GM06990 (cell line): ENCODE results near the gene DNASE1.

Source experiments
- DNase-seq: peaks from one replicate; pipeline ENCODE4 v3.0.0-alpha.2; 2011; ENCODE audit not compliant: insufficient read length; ENCODE audit errors: extremely low read depth
- H3K27me3 ChIP-seq: replicated peaks from 2 replicates; pipeline ENCODE4 v1.6.0; 2011; ENCODE audit warnings: low read length; ENCODE audit not compliant: control insufficient read depth, insufficient read depth
- H3K36me3 ChIP-seq: 2 replicates; pipeline ENCODE4 v1.5.1; 2011; ENCODE audit warnings: low read length; ENCODE audit not compliant: control insufficient read depth, insufficient read depth
- H3K4me3 ChIP-seq: replicated peaks from 2 replicates; pipeline ENCODE4 v1.5.1; 2011; ENCODE audit warnings: low read depth, mild to moderate bottlenecking, control low read depth, low read length
- TF ChIP-seq, protein P1 (sequence below): IDR thresholded peaks from 2 replicates; pipeline ENCODE4 v1.5.1; 2011; ENCODE audit warnings: low read length, control low read depth, mild to moderate bottlenecking, inconsistent platforms; ENCODE audit not compliant: insufficient read depth, poor library complexity, severe bottlenecking

Gene DNASE1

DNA sequence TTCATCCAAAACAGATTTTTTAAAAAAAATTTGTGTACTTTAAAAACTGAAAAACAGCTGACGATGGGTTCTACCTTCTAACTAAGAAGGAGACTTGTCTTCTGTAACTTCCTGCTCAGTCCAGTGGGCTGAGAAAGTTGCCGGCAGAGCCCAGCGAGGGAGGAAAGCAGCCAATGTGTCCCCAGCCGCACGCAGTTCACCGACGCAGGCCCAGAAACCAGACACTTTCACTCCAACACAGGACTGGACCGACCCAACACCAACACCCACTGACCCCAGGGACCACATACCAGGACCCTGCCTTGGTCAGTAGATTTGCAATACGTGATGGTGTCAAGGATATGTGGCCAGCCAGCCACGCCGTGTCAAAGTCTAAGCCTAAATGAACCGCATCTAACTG, 37.3 kb downstream of the DNASE1 start:
- no peak overlapping the region for H3K4me3 ChIP-seq
- no peak for DNase-seq
- TF ChIP-seq, protein P1, sequence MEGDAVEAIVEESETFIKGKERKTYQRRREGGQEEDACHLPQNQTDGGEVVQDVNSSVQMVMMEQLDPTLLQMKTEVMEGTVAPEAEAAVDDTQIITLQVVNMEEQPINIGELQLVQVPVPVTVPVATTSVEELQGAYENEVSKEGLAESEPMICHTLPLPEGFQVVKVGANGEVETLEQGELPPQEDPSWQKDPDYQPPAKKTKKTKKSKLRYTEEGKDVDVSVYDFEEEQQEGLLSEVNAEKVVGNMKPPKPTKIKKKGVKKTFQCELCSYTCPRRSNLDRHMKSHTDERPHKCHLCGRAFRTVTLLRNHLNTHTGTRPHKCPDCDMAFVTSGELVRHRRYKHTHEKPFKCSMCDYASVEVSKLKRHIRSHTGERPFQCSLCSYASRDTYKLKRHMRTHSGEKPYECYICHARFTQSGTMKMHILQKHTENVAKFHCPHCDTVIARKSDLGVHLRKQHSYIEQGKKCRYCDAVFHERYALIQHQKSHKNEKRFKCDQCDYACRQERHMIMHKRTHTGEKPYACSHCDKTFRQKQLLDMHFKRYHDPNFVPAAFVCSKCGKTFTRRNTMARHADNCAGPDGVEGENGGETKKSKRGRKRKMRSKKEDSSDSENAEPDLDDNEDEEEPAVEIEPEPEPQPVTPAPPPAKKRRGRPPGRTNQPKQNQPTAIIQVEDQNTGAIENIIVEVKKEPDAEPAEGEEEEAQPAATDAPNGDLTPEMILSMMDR: no peak
- H3K36me3 ChIP-seq: peaks cover 6% of the 10 kb centered on the region
- H3K27me3 ChIP-seq: no peaks in the 10 kb centered on the region

DNA sequence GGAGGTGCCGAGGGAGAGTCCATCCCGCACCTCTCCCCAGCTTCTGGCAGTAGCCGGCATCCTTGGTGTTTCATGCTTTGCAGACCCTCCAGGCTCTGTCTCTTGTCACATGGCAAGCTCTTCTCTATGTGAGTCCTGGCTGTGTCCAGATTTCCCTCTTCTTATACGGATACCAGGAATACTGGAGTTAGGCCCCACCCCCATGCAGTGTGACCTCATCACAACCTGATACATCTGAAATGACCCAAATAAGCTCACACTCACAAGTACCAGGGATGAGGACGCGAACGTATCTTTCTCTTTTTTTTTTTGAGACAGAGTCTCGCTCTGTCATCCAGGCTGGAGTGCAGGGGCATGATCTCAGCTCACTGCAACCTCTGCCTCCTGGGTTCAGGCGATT, 39.6 kb downstream of the DNASE1 start:
- peaks cover 1% of the 10 kb centered on the region for H3K36me3 ChIP-seq
- no peak overlapping the region for H3K4me3 ChIP-seq
- TF ChIP-seq, protein P1: no peak
- DNase-seq: no peak
- no peaks in the 10 kb centered on the region for H3K27me3 ChIP-seq

DNA sequence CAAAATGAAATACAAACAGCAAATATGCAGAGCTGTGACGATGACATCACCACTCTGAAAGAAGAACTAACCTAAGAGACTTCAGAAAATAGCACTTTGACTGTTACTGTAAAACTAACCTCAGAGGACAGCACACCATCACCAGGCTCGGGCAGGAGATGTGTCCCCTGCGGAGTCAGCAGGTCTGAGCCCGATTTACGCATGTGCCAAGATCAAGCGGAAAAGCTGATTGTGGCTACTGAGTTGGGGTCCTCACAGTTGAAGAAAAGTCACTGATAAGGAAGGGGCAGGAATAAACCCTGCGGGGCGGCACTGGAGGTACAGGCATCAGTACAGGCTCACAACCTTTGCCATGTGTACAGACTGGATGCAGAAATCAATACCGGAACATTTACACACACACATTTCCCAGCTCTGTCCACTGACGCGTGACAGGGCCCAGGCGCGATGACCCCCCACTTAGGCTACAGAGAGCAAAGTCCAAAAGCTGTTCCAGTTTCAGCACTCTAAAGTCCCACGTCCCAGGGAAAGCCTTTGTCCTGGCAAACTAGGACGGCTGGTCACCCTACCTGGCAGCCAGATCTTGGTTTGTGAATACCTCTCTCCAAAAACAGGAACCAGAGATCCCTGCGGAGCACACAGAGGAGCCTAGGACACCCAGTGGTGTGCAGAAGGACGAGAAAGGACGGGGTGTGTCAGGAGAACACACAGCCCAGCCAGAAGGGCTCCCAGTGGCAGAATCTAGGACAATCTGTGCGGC, 41.3 kb downstream of the DNASE1 start:
- Histone ChIP-seq H3K27me3 (no peaks in the 10 kb centered on the region), H3K36me3 (peaks cover 1% of the 10 kb centered on the region), H3K4me3 (no peak overlapping the region)
- TF ChIP-seq, protein P1: no peak
- no peak for DNase-seq

DNA sequence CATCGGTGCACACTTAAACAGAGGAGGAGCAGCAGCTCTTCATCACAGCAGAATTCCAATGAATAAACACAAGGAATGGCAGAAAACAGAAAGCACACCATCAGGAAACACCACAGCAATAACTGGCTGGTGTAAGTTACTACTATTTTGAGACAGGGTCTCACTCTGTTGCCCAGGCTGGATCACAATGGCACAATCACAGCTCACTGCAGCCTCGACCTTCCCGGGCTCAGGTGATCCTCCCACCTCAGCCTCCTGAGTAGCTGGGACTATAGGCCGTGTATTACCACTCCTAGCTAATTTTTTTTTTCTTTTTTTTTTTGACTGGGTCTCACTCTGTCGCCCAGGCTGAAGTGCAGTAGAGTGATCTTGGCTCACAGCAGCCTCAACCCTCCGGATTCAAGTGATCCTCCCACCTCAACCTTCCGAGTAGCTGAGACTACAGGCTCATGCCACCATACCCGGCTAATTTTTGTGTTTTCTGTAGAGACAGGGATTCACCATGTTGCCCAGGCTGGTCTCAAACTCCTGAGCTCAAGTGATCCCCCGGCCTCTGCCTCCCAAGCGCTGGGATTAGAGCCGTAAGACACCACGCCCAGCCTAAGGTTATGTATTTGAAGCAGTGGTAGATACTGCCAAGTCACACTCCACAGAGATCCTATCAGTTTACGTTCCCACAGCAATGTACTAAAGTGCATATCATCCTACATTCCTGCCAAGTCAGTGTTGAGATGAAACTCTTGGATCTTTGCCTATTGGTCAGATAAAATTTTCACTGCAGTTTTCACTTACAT, 42.1 kb downstream of the DNASE1 start:
- Histone ChIP-seq H3K4me3 (no peak overlapping the region), H3K36me3 (peaks cover 1% of the 10 kb centered on the region), H3K27me3 (no peaks in the 10 kb centered on the region)
- no peak for DNase-seq
- TF ChIP-seq, protein P1: no peak

DNA sequence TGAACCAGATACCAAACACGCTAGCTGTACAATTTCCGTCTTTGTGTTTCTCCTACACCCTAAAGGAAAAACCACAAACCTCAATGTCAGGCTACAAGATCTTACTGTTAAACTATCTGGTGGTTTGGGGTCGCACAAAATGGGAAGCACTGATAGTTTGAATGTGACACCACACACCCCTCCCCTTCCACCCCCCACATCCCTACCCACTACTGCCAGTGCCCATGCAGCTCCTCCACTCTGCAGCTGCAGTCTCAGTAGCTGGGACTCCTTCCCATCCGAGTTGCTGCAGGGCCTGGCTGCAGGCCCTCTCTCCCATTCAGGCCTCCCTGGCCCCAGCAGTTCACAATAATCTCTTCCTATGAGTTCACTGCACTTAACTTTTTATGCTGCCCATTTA, 44.5 kb downstream of the DNASE1 start:
- Histone ChIP-seq H3K36me3 (peaks cover 1% of the 10 kb centered on the region), H3K27me3 (no peaks in the 10 kb centered on the region), H3K4me3 (no peak overlapping the region)
- TF ChIP-seq, protein P1: no peak
- DNase-seq: no peak
